Neural cell (in vitro differentiated cells): ENCODE measurements around the gene DAPP1.

ENCODE experiments used
- TAF1 ChIP-seq: IDR thresholded peaks from 2 replicates; pipeline ENCODE4 v1.6.1; 2012; ENCODE audit warnings: low read depth
- TF ChIP-seq, protein P1 (sequence below): fragments of 450-650 bp; IDR thresholded peaks from 2 replicates; pipeline ENCODE4 v1.5.1; 2014; ENCODE audit warnings: antibody characterized with exemption, mild to moderate bottlenecking, moderate library complexity; ENCODE audit not compliant: poor library complexity, severe bottlenecking

DNA sequence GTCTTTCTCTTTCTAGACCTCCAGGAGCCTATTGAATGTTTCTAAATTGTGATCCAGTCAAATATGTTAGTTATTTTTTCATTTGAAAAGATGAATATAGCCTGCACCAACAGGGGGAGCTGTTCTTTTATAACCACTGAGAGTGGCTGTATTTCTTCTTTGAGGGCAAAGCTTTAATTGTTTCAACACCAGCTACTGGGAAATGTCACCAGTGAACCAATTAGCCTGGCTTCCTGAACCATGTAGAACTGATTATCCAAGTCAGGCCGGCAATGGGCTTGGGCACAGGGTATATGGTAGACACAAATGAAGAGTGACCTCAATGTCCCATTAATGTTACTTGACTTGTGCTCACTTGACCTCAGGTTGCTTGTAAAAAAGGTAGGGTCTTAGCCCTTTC, 4.8 kb upstream of the DAPP1 start:
- TF ChIP-seq, protein P1, sequence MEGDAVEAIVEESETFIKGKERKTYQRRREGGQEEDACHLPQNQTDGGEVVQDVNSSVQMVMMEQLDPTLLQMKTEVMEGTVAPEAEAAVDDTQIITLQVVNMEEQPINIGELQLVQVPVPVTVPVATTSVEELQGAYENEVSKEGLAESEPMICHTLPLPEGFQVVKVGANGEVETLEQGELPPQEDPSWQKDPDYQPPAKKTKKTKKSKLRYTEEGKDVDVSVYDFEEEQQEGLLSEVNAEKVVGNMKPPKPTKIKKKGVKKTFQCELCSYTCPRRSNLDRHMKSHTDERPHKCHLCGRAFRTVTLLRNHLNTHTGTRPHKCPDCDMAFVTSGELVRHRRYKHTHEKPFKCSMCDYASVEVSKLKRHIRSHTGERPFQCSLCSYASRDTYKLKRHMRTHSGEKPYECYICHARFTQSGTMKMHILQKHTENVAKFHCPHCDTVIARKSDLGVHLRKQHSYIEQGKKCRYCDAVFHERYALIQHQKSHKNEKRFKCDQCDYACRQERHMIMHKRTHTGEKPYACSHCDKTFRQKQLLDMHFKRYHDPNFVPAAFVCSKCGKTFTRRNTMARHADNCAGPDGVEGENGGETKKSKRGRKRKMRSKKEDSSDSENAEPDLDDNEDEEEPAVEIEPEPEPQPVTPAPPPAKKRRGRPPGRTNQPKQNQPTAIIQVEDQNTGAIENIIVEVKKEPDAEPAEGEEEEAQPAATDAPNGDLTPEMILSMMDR = no peak
- no peak for TF ChIP-seq TAF1
